ENCODE results near the gene LRMDA.

The LRMDA gene

DNA sequence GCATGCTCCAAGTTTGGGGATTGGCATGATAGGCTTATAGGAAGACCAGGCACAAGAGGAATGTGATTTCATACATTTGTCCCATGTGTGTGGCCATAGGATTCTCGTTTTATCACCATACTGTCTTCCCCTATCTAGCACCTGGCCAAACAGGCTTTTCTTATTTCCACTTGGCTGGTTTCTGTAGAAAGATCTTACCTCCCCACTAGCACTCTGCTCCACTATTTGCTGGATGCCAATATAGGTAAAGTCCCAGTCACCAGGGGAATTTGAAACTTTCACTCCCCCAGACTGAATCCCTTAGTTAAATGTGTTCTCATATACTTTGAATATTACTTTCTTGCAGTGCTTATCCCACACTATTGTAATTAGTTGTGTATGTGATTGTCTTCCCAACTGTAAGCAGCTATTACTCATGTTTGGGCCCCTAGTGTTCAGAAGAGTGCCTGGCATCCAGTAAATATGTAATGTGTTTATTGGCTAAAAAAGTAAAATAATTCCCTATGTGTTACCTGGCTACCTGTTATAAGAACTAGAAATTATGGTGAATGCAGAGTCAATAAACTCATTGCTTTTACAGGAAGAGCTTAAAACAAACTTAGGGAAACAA lies 109.0 kb downstream of the LRMDA start:
- TF ChIP-seq, protein P1, sequence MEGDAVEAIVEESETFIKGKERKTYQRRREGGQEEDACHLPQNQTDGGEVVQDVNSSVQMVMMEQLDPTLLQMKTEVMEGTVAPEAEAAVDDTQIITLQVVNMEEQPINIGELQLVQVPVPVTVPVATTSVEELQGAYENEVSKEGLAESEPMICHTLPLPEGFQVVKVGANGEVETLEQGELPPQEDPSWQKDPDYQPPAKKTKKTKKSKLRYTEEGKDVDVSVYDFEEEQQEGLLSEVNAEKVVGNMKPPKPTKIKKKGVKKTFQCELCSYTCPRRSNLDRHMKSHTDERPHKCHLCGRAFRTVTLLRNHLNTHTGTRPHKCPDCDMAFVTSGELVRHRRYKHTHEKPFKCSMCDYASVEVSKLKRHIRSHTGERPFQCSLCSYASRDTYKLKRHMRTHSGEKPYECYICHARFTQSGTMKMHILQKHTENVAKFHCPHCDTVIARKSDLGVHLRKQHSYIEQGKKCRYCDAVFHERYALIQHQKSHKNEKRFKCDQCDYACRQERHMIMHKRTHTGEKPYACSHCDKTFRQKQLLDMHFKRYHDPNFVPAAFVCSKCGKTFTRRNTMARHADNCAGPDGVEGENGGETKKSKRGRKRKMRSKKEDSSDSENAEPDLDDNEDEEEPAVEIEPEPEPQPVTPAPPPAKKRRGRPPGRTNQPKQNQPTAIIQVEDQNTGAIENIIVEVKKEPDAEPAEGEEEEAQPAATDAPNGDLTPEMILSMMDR (IDR thresholded peaks at IDR 0.05), result no peak

DNA sequence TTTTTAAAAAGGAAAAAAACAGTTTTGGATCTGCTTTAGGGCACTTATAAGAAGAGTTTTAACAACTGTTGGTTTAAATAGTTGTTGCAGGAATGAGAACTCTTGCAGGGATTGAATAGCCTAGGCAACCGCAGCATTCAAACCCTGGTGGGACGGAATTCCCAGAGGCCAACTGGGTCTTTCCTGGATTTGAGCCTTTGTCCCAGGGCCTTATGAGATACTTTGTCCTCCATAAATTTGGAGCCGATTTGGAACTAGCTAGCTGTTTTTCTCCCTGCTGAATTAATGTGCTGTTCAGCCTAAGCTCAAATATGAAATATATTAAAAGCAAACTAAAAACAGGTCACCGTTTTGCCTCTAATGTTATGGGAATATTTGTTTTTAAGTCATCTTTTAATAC lies 109.6 kb downstream of the LRMDA start:
- TF ChIP-seq, protein P1 (IDR thresholded peaks at IDR 0.05), result no peak

DNA sequence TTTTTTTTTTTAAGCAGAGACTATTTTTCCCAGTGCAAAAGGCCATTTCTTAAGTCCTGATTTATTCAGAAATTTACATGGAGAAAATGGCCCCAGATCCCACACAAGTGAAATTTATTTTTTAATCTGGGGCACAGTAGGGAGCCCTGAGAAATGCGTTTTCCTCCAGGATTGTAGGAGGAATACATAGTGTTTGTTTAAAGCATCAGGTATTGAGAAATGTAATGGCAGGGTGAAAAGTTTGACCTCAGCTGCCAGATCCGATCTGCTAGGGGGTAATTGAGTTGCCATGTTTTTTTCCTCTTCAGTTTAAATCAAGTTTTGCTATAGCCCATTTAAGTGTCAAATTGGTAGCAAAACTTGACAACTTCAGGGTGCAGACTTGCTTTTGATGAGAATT lies 110.0 kb downstream of the LRMDA start:
- TF ChIP-seq, protein P1 (IDR thresholded peaks at IDR 0.05), result no peak

DNA sequence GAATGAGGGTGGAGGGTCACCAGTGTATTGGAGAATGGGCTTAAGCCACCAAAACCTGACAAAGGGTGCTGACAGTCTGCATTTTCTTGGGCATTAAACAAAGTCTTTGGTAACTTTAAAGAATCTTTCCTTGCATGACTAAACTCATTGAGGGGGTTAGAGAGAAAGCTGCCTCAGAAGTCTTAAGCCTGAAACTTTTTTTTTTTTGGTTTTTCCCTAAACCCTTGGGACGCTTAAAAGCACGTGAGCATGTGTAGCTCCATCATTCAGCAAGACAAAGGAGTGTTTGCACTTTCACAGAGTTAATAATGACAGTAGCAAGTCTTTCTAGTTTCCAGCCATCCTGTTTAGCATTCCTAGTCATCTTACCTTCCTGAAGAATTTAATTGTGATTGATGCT lies 110.7 kb downstream of the LRMDA start:
- TF ChIP-seq, protein P1 (IDR thresholded peaks at IDR 0.05), result no peak

DNA sequence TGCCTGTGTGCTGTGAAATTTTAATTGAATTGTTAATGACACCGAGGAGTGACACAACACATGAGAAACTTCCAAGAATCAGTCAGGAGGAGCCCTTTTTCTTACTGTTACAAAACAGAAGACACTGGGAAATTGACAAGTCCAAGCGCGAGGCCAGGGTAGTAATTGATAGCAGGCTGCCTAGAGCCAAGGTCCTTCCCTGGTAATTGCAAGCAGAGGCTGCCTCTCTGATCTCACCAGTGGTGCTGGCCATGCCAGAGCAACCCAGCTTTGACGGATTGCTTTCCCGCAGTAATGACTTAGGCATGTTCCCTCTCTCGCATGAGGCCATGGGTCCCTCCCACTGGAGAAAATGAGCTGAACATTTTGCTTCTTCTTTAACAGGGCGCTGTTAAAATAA lies 111.5 kb downstream of the LRMDA start:
- TF ChIP-seq, protein P1 (IDR thresholded peaks at IDR 0.05), result no peak

DNA sequence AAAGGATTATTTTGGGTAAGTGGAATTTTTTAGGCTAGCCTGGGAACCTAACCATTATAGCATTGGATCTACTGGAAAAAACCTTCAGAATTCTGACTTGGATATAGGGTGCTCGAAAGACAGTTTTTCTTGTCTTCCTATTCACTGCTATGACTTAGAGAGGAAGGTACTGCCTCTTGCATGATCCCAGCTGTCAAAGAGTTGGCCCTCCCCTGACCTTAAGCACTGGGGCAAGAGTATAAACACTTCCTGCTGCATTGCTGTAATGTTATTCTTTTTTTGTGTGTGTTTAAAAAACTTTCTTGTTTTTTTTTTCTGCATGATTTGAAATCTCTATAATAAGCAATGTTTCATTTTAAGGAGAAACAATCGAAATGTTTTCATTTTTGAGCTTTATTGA lies 113.0 kb downstream of the LRMDA start:
- TF ChIP-seq, protein P1 (IDR thresholded peaks at IDR 0.05), result no peak

DNA sequence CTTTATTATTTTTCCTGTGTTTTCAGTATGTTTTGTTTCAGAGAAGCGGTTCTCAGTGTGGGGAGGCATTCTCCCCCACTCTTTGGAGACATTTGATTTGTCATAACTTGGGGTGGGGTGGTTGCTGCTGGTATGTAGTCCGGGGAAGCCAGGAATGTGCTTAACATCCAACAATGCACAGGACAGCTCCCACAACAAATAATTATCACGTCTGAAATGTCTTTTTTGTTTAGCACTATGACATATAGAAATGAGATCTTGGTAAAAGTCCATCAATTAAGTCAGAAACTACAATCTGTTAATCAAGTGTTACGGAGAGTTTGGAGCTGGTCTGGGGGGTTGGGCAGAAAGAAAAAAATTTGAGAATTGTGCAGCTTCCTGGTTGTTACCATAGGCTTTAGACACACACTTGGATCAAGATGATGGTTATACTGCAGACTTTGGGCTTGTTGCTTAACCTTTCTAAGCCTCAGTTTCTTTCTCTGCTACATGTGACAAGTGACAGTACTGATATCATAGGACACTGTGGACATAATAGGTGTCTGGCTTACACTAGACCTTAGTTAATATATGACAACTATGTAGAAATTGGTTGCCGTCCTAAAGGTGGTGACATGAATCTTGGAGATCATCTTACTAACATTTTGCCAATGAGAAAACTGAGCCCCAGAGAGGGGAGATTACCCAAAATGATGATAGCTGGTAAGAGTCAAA lies 113.7 kb downstream of the LRMDA start:
- TF ChIP-seq, protein P1 (IDR thresholded peaks at IDR 0.05), result no peak
